HepG2 (cell line): ENCODE results near the gene ZNF653. TPM values are rescaled to one million over a fixed set of nuclear protein-coding genes. Genes with fewer than 3 reads are reported as not detected.

Experiments used
- ATF3 ChIP-seq: sonication (generic); formaldehyde crosslinking; IDR thresholded peaks from 2 replicates; pipeline ENCODE4 v1.4.0; 2020; ENCODE audit warnings: missing genetic modification reagents
- CBX1 ChIP-seq: IDR thresholded peaks from one replicate; pipeline ENCODE4 v1.6.1; 2016; ENCODE audit warnings: antibody characterized with exemption, low read depth
- EED ChIP-seq: sonication (generic); formaldehyde crosslinking; IDR thresholded peaks from 2 replicates; pipeline ENCODE4 v1.5.0; 2020; ENCODE audit warnings: mild to moderate bottlenecking, missing genetic modification reagents
- HDAC2 ChIP-seq: sonication (generic); formaldehyde crosslinking; IDR thresholded peaks from 2 replicates; pipeline ENCODE4 v1.4.0; 2020; ENCODE audit warnings: missing genetic modification reagents
- HES4 ChIP-seq: sonication (generic); formaldehyde crosslinking; IDR thresholded peaks from 2 replicates; pipeline ENCODE4 v1.9.0; 2021; ENCODE audit warnings: mild to moderate bottlenecking, missing genetic modification reagents, borderline replicate concordance
- MAX ChIP-seq: IDR thresholded peaks from 2 replicates; pipeline ENCODE4 v1.6.1; 2012; ENCODE audit warnings: inconsistent platforms
- NFATC3 ChIP-seq: sonication (generic); formaldehyde crosslinking; IDR thresholded peaks from 2 replicates; pipeline ENCODE4 v1.5.1; 2020; ENCODE audit warnings: mild to moderate bottlenecking, missing genetic modification reagents
- NFKB2 ChIP-seq: sonication (generic); formaldehyde crosslinking; IDR thresholded peaks from 2 replicates; pipeline ENCODE4 v1.4.0; 2020; ENCODE audit warnings: missing genetic modification reagents, borderline replicate concordance
- POLR2G ChIP-seq: fragments of 200-400 bp; formaldehyde crosslinking; IDR thresholded peaks from 2 replicates; pipeline ENCODE4 v1.6.1; 2018; ENCODE audit warnings: mild to moderate bottlenecking, low read depth, low read length, moderate library complexity
- SNAPC5 ChIP-seq: sonication (generic); formaldehyde crosslinking; IDR thresholded peaks from 2 replicates; pipeline ENCODE4 v1.8.1; 2023; ENCODE audit warnings: mild to moderate bottlenecking, missing genetic modification reagents, borderline replicate concordance
- TBP ChIP-seq: sonication (generic); formaldehyde crosslinking; IDR thresholded peaks from 2 replicates; pipeline ENCODE4 v1.5.0; 2020; ENCODE audit warnings: missing genetic modification reagents
- THAP9 ChIP-seq: sonication (generic); formaldehyde crosslinking; IDR thresholded peaks from 2 replicates; pipeline ENCODE4; 2020; ENCODE audit warnings: missing genetic modification reagents, mild to moderate bottlenecking, borderline replicate concordance
- TOE1 ChIP-seq: sonication (generic); formaldehyde crosslinking; IDR thresholded peaks from 2 replicates; pipeline ENCODE4 v1.4.0; 2020; ENCODE audit warnings: mild to moderate bottlenecking, missing genetic modification reagents
- ZFX ChIP-seq: sonication (generic); formaldehyde crosslinking; IDR thresholded peaks from 2 replicates; pipeline ENCODE4 v1.4.0; 2020; ENCODE audit warnings: mild to moderate bottlenecking, low read depth, missing genetic modification reagents, moderate library complexity
- ZNF205 ChIP-seq: IDR thresholded peaks from 2 replicates; pipeline ENCODE4 v1.6.1; 2018; ENCODE audit warnings: missing biosample characterization, missing genetic modification reagents
- ZNF468 ChIP-seq: sonication (generic); formaldehyde crosslinking; IDR thresholded peaks from 2 replicates; pipeline ENCODE4 v1.8.0; 2022; ENCODE audit warnings: mild to moderate bottlenecking, moderate library complexity, missing genetic modification reagents
- ZNF547 ChIP-seq: sonication (generic); formaldehyde crosslinking; IDR thresholded peaks from 2 replicates; pipeline ENCODE4 v1.5.1; 2020; ENCODE audit warnings: mild to moderate bottlenecking, missing genetic modification reagents
- ZNF562 ChIP-seq: sonication (generic); formaldehyde crosslinking; IDR thresholded peaks from 2 replicates; pipeline ENCODE4 v1.8.0; 2022; ENCODE audit warnings: missing genetic modification reagents, borderline replicate concordance
- ZNF609 ChIP-seq: sonication (generic); formaldehyde crosslinking; IDR thresholded peaks from 2 replicates; pipeline ENCODE4 v1.4.0; 2020; ENCODE audit warnings: mild to moderate bottlenecking, missing genetic modification reagents, borderline replicate concordance
- ZNF615 ChIP-seq: sonication (generic); formaldehyde crosslinking; IDR thresholded peaks from 2 replicates; pipeline ENCODE4 v1.5.0; 2020; ENCODE audit warnings: mild to moderate bottlenecking, missing genetic modification reagents, borderline replicate concordance
- polyA plus RNA-seq, 8 experiments: library from polyadenylated mRNA; depleted of rRNA in 3 of 8; stranded (reverse) in 7 of 8; unstranded in 1 of 8; fragments of >200 nt; fragmentation: Illumina TruSeq in 4 of 8; extraction: Trizol in 4 of 8; gene quantifications; 2 replicates each; pipeline versions ENCODE4 v1.2.1 to v1.2.3, GENCODE V29; 2011 to 2016; ENCODE audit warnings: low read depth in 4 of 8, missing spikeins in 1 of 8, mixed read lengths in 1 of 8; ENCODE audit not compliant: insufficient read depth in 1 of 8
- total RNA-seq, 5 experiments: library from RNA; depleted of rRNA; stranded (reverse); fragments of >200 nt; fragmentation: Illumina TruSeq; extraction: Trizol; gene quantifications; 2 replicates each; pipeline ENCODE4 v1.2.3, GENCODE V29; 2016; ENCODE audit warnings: low read depth in 1 of 5

The ZNF653 gene
- total and polyA plus RNA-seq, 2 of the 13 experiments (the other 11 are each of a cell fraction or from before 2014, with no cell fraction given): 4.7 to 7.1 TPM

GRCh38 chr19:11435057-11435832, 70.4 kb downstream of the ZNF653 start, which contains the start of the genes ODAD3 and PRKCSH (continued):
- TF ChIP-seq ZNF609 (no peak), THAP9 (CRISPR knock-in tag) (peak; percentile 100), ZNF615 (no peak), MAX (peak; percentile 93), NFKB2 (peak; percentile 84; the same call in 1 of the 2 replicates), TBP (CRISPR knock-in tag) (no peak), TOE1 (CRISPR knock-in tag) (no peak), ZFX (CRISPR knock-in tag) (peak; percentile 92), NFATC3 (CRISPR knock-in tag) (no peak; the same call in 1 of the 2 replicates), ZNF562 (CRISPR knock-in tag) (no peak), HES4 (CRISPR knock-in tag) (no peak), POLR2G (peak; percentile 89), CBX1 (no peak), EED (CRISPR knock-in tag) (no peak), HDAC2 (CRISPR knock-in tag) (peak; percentile 10), ZNF468 (no peak), ZNF205 (CRISPR knock-in tag) (peak; percentile 57), ZNF547 (CRISPR knock-in tag) (peak; percentile 75), SNAPC5 (CRISPR knock-in tag) (no peak), ATF3 (no peak)
